Cerebellar cortex (tissue), 1 donor: Measurements from ENCODE around the gene NRCAM.

ENCODE experiments used
- DNase-seq: peaks from one replicate; pipeline ENCODE4 v3.0.0-alpha.2; 2015; ENCODE audit warnings: low spot score

The NRCAM gene

GRCh38 chr7:108307194-108307593 is 149.0 kb downstream of the NRCAM start:
- DNase-seq, result peak; percentile 59

GRCh38 chr7:108303332-108303731 is 152.9 kb downstream of the NRCAM start:
- no peak for DNase-seq

GRCh38 chr7:108301387-108301786 is 154.8 kb downstream of the NRCAM start:
- no peak for DNase-seq

- DNase-seq, result no peak
These were observed 156.8 kb downstream of the NRCAM start for GRCh38 chr7:108299251-108299973.

GRCh38 chr7:108296911-108297310 is 159.3 kb downstream of the NRCAM start:
- no peak for DNase-seq

- DNase-seq, result no peak
These were observed 161.6 kb downstream of the NRCAM start for GRCh38 chr7:108294595-108294994.

GRCh38 chr7:108293149-108293612 is 163.1 kb downstream of the NRCAM start:
- DNase-seq, result no peak

GRCh38 chr7:108292541-108292940 is 163.7 kb downstream of the NRCAM start:
- no peak for DNase-seq

- DNase-seq, result no peak
These were observed 164.3 kb downstream of the NRCAM start for GRCh38 chr7:108291791-108292440.

- no peak for DNase-seq
These were observed 165.1 kb downstream of the NRCAM start for GRCh38 chr7:108291152-108291508.

- no peak for DNase-seq
These were observed 165.6 kb downstream of the NRCAM start for GRCh38 chr7:108290459-108291151.

- no peak for DNase-seq
These were observed 166.4 kb downstream of the NRCAM start for GRCh38 chr7:108289852-108290251.

GRCh38 chr7:108287857-108288256 is 168.4 kb downstream of the NRCAM start:
- DNase-seq, result no peak

GRCh38 chr7:108286290-108286904 is 169.8 kb downstream of the NRCAM start:
- no peak for DNase-seq

GRCh38 chr7:108285778-108286177 is 170.5 kb downstream of the NRCAM start:
- no peak for DNase-seq

- no peak for DNase-seq
These were observed 171.2 kb downstream of the NRCAM start for GRCh38 chr7:108285003-108285368.

- DNase-seq, result no peak
These were observed 171.8 kb downstream of the NRCAM start for GRCh38 chr7:108284349-108285002.

GRCh38 chr7:108283252-108283651 is 173.0 kb downstream of the NRCAM start:
- no peak for DNase-seq

GRCh38 chr7:108282427-108282996 is 173.7 kb downstream of the NRCAM start:
- DNase-seq, result no peak

GRCh38 chr7:108280136-108280535 is 176.1 kb downstream of the NRCAM start:
- DNase-seq, result no peak

- no peak for DNase-seq
These were observed 177.5 kb downstream of the NRCAM start for GRCh38 chr7:108278776-108279175.

GRCh38 chr7:108278281-108278680 is 178.0 kb downstream of the NRCAM start:
- DNase-seq, result no peak
